SK-N-SH treated with all-trans-retinoic acid at 6 μM for 48 hours (cell line): Measurements from ENCODE around the gene CD2.

Experiments used
- ARNTL ChIP-seq: fragments of 450-650 bp; formaldehyde crosslinking; IDR thresholded peaks from 2 replicates; pipeline ENCODE4 v1.5.0; 2020; ENCODE audit warnings: low read depth, mild to moderate bottlenecking, moderate library complexity, borderline replicate concordance
- BACH2 ChIP-seq: fragments of 250-450 bp; sonication (Bioruptor Pico); IDR thresholded peaks from 2 replicates; pipeline ENCODE4 v1.9.0; 2021; ENCODE audit warnings: mild to moderate bottlenecking, borderline replicate concordance
- CSDC2 ChIP-seq: fragments of 250-450 bp; sonication (Bioruptor Pico); IDR thresholded peaks from 2 replicates; pipeline ENCODE4 v1.5.0; 2020; ENCODE audit warnings: mild to moderate bottlenecking, moderate library complexity
- GLIS3 ChIP-seq: fragments of 250-450 bp; sonication (Bioruptor Pico); IDR thresholded peaks from 2 replicates; pipeline ENCODE4 v1.5.0; 2020; ENCODE audit warnings: mild to moderate bottlenecking, moderate library complexity
- OSR1 ChIP-seq: fragments of 250-450 bp; sonication (Bioruptor Pico); IDR thresholded peaks from 2 replicates; pipeline ENCODE4 v1.8.0; 2022; ENCODE audit warnings: moderate library complexity, mild to moderate bottlenecking, inconsistent platforms
- PATZ1 ChIP-seq: fragments of 250-450 bp; sonication (Bioruptor Pico); IDR thresholded peaks from 2 replicates; pipeline ENCODE4 v1.8.0; 2020; ENCODE audit warnings: mild to moderate bottlenecking, moderate library complexity, borderline replicate concordance
- SNAI2 ChIP-seq: fragments of 250-450 bp; sonication (Bioruptor Pico); IDR thresholded peaks from 2 replicates; pipeline ENCODE4 v1.5.0; 2020; ENCODE audit warnings: mild to moderate bottlenecking, moderate library complexity
- TSHZ2 ChIP-seq: fragments of 250-450 bp; sonication (Bioruptor Pico); IDR thresholded peaks from 2 replicates; pipeline ENCODE4 v1.5.0; 2020; ENCODE audit warnings: mild to moderate bottlenecking, moderate library complexity
- ZC3H10 ChIP-seq: fragments of 250-450 bp; sonication (Bioruptor Pico); IDR thresholded peaks from 2 replicates; pipeline ENCODE4 v1.5.1; 2021; ENCODE audit warnings: mild to moderate bottlenecking, moderate library complexity
- ZFP3 ChIP-seq: fragments of 250-450 bp; sonication (Bioruptor Pico); IDR thresholded peaks from 2 replicates; pipeline ENCODE4 v1.5.0; 2020; ENCODE audit warnings: mild to moderate bottlenecking, moderate library complexity
- ZFP30 ChIP-seq: fragments of 450-650 bp; formaldehyde crosslinking; IDR thresholded peaks from 2 replicates; pipeline ENCODE4 v1.5.0; 2022; ENCODE audit warnings: mild to moderate bottlenecking, moderate library complexity
- ZNF565 ChIP-seq: fragments of 450-650 bp; formaldehyde crosslinking; conservative IDR thresholded peaks from 2 replicates; pipeline ENCODE4 v1.5.0; 2020; ENCODE audit warnings: low read depth, mild to moderate bottlenecking, moderate library complexity
- ZNF70 ChIP-seq: fragments of 450-650 bp; formaldehyde crosslinking; IDR thresholded peaks from 2 replicates; pipeline ENCODE4 v1.5.0; 2020; ENCODE audit warnings: mild to moderate bottlenecking, moderate library complexity
- TF ChIP-seq, protein P1 (sequence below): fragments of 250-450 bp; sonication (Bioruptor Pico); IDR thresholded peaks from 2 replicates; pipeline ENCODE4 v1.5.1; 2021; ENCODE audit warnings: mild to moderate bottlenecking, moderate library complexity

GRCh38 chr1:116732726-116733125 lies 21.5 kb upstream of the CD2 start:
- TF ChIP-seq OSR1 (CRISPR knock-in tag) (no peak), PATZ1 (CRISPR knock-in tag) (no peak), CSDC2 (CRISPR knock-in tag) (no peak), ARNTL (no peak), TSHZ2 (CRISPR knock-in tag) (no peak), ZC3H10 (CRISPR knock-in tag) (no peak), BACH2 (CRISPR knock-in tag) (no peak), ZFP3 (CRISPR knock-in tag) (no peak), GLIS3 (CRISPR knock-in tag) (no peak), ZNF70 (no peak), SNAI2 (CRISPR knock-in tag) (no peak), ZNF565 (CRISPR knock-in tag) (no peak), ZFP30 (CRISPR knock-in tag) (no peak)
- TF ChIP-seq, protein P1, sequence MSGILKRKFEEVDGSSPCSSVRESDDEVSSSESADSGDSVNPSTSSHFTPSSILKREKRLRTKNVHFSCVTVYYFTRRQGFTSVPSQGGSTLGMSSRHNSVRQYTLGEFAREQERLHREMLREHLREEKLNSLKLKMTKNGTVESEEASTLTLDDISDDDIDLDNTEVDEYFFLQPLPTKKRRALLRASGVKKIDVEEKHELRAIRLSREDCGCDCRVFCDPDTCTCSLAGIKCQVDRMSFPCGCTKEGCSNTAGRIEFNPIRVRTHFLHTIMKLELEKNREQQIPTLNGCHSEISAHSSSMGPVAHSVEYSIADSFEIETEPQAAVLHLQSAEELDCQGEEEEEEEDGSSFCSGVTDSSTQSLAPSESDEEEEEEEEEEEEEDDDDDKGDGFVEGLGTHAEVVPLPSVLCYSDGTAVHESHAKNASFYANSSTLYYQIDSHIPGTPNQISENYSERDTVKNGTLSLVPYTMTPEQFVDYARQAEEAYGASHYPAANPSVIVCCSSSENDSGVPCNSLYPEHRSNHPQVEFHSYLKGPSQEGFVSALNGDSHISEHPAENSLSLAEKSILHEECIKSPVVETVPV (CRISPR knock-in tag): no peak
